Measurements from ENCODE around the gene PXDN. TPM values are rescaled to one million over a fixed set of nuclear protein-coding genes. Genes with fewer than 3 reads are reported as not detected.

PXDN gene
- total RNA-seq, 1 experiment from 2014 or later = 125 TPM

- Histone ChIP-seq H4K20me1 (ENCODE audit: low read length) (no peaks in the 10 kb centered on the region), H3K79me2 (ENCODE audit: low read length) (peaks cover 33% of the 10 kb centered on the region), H3K27ac (ENCODE audit: low read length) (no peak overlapping the region), H3K4me2 (ENCODE audit: low read length) (no peak overlapping the region), H2AFZ (ENCODE audit: low read length) (no peak overlapping the region), H3K4me1 (ENCODE audit: insufficient read depth, low read length) (peaks cover 15% of the 10 kb centered on the region), H3F3A (ENCODE audit: low read length, unreplicated experiment) (no peaks in the 10 kb centered on the region), H3K4me3 (ENCODE audit: low read length) (no peak overlapping the region), H3K9me2 (replicated peaks; ENCODE audit: low read length) (no peaks in the 10 kb centered on the region), H3K9ac (ENCODE audit: low read length) (no peak overlapping the region), H3K27me3 (ENCODE audit: low read length) (no peaks in the 10 kb centered on the region), H3K9me3 (ENCODE audit: low read length) (no peaks in the 10 kb centered on the region), H3K36me3 (ENCODE audit: low read depth, low read length) (no peaks in the 10 kb centered on the region)
- DNase-seq (no peak), ATAC-seq (no peak)
- intact Hi-C loops (cut with micrococcal nuclease) = no loop called here
- POLR2A ChIA-PET (ENCODE audit: unreplicated experiment) = no interaction called here
- CTCF ChIA-PET = no interaction called here
- no peak for TF ChIP-seq EZH2phosphoT487 (IDR thresholded peaks at IDR 0.05; ENCODE audit: borderline replicate concordance, low read length)
- TF ChIP-seq CTCF (conservative IDR thresholded peaks at IDR 0.05; ENCODE audit: low read depth, low read length) = no peak
- TF ChIP-seq EZH2 (IDR thresholded peaks at IDR 0.05; ENCODE audit: low read length, unreplicated experiment) = no peak
- no TSS peak for BruUV-seq (replicated peaks)
These were observed 3.0 kb upstream of the PXDN start for GRCh38 chr2:1747065-1747941.

- no peak overlapping the region for H2AFZ ChIP-seq (ENCODE audit: low read length)
- no peak overlapping the region for H3K4me2 ChIP-seq (ENCODE audit: low read length)
- no peaks in the 10 kb centered on the region; the same call in 1 of the 2 replicates for H3K36me3 ChIP-seq (ENCODE audit: low read depth, low read length)
- H3K27me3 ChIP-seq (ENCODE audit: low read length) = no peaks in the 10 kb centered on the region
- intact Hi-C loops (cut with micrococcal nuclease) = no loop called here
- H3K4me1 ChIP-seq (ENCODE audit: insufficient read depth, low read length) = peaks cover 24% of the 10 kb centered on the region
- ChIA-PET CTCF (no interaction called here), POLR2A (ENCODE audit: unreplicated experiment) (no interaction called here)
- no peaks in the 10 kb centered on the region for H3K9me3 ChIP-seq (ENCODE audit: low read length)
- no peak for ATAC-seq
- TF ChIP-seq EZH2 (IDR thresholded peaks at IDR 0.05; ENCODE audit: low read length, unreplicated experiment) = no peak
- TF ChIP-seq CTCF (conservative IDR thresholded peaks at IDR 0.05; ENCODE audit: low read depth, low read length) = no peak
- no peak for TF ChIP-seq EZH2phosphoT487 (IDR thresholded peaks at IDR 0.05; ENCODE audit: borderline replicate concordance, low read length)
- no peak overlapping the region for H3K27ac ChIP-seq (ENCODE audit: low read length)
- H3K79me2 ChIP-seq (ENCODE audit: low read length) = peaks cover 42% of the 10 kb centered on the region
- no peak overlapping the region for H3K4me3 ChIP-seq (ENCODE audit: low read length)
- no peaks in the 10 kb centered on the region for H3K9me2 ChIP-seq (replicated peaks; ENCODE audit: low read length)
- H3K9ac ChIP-seq (ENCODE audit: low read length) = no peak overlapping the region
- BruUV-seq (replicated peaks) = no TSS peak
- H3F3A ChIP-seq (ENCODE audit: low read length, unreplicated experiment) = no peaks in the 10 kb centered on the region
- H4K20me1 ChIP-seq (ENCODE audit: low read length) = no peaks in the 10 kb centered on the region; the same call in 1 of the 2 replicates
- DNase-seq = no peak
These were observed 2.1 kb upstream of the PXDN start for GRCh38 chr2:1746174-1747064.

Measured in PC-3 (cell line).